Measurements from ENCODE around the gene ARMH2.

DNA sequence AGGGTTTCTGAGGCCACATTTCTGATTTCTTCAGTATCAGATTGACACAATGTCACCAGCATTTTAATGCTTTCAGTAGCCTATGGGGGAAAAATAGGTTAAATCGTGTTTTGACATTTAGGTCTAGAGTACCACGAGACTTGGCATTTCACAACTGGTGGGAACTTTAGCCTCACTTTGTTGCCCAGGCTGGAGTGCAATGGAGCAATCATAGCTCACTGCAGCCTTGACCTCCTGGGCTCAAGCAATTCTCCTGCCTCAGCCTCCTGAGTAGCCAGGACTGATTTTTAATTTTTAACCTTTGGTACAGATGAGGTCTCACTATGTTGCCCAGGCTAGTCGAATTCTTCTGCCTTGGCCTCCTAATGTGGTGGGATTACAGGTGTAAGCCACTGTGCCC lies 11.0 kb upstream of the ARMH2 start:
- TF ChIP-seq, protein P1, sequence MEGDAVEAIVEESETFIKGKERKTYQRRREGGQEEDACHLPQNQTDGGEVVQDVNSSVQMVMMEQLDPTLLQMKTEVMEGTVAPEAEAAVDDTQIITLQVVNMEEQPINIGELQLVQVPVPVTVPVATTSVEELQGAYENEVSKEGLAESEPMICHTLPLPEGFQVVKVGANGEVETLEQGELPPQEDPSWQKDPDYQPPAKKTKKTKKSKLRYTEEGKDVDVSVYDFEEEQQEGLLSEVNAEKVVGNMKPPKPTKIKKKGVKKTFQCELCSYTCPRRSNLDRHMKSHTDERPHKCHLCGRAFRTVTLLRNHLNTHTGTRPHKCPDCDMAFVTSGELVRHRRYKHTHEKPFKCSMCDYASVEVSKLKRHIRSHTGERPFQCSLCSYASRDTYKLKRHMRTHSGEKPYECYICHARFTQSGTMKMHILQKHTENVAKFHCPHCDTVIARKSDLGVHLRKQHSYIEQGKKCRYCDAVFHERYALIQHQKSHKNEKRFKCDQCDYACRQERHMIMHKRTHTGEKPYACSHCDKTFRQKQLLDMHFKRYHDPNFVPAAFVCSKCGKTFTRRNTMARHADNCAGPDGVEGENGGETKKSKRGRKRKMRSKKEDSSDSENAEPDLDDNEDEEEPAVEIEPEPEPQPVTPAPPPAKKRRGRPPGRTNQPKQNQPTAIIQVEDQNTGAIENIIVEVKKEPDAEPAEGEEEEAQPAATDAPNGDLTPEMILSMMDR (IDR thresholded peaks at IDR 0.05) = no peak
- no peak for TF ChIP-seq EP300 (IDR thresholded peaks at IDR 0.05)
- TF ChIP-seq POLR2AphosphoS5 (IDR thresholded peaks at IDR 0.05) = no peak
- no peak for TF ChIP-seq POLR2A (IDR thresholded peaks at IDR 0.05)

Measured in suprapubic skin (tissue), 4 donors.